ENCODE measurements around the gene DNAJC3.

DNA sequence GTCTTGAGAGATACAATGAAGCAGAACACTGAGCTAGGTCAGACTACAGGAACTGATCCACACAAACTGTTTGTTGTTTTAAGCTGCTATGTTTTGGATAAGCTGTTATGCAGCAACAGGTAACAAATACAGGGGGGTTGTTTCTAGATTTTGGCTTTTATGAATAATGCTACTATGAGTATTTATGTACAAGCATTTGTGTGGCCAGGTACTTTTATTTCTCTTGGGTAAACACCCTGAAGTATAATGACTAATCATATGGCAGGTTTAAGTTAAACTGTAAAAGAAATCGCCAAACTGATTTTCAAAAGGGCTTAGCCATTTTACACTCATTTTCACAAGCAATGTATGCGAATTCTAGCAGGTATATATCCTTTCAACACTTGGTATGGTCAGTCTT is 166.0 kb downstream of the DNAJC3 start:
- no peak for TF ChIP-seq CTCF (IDR thresholded peaks at IDR 0.05)
- TF ChIP-seq POLR2AphosphoS5 (IDR thresholded peaks at IDR 0.05), result no peak
- TF ChIP-seq EP300 (IDR thresholded peaks at IDR 0.05), result no peak
